ENCODE results near the gene TOLLIP.
A peak's percentile ranks its signal among the peaks of the same experiment; 100 is the strongest.
"Not testable (repeated sequence)": the region's sequence is repeated elsewhere in the genome, so short reads cannot be mapped to it uniquely, and the experiment has no call there.

Gene TOLLIP
- total RNA-seq: 16.1 to 50.3 (median 38.6) reads per million in 9 experiments

DNA sequence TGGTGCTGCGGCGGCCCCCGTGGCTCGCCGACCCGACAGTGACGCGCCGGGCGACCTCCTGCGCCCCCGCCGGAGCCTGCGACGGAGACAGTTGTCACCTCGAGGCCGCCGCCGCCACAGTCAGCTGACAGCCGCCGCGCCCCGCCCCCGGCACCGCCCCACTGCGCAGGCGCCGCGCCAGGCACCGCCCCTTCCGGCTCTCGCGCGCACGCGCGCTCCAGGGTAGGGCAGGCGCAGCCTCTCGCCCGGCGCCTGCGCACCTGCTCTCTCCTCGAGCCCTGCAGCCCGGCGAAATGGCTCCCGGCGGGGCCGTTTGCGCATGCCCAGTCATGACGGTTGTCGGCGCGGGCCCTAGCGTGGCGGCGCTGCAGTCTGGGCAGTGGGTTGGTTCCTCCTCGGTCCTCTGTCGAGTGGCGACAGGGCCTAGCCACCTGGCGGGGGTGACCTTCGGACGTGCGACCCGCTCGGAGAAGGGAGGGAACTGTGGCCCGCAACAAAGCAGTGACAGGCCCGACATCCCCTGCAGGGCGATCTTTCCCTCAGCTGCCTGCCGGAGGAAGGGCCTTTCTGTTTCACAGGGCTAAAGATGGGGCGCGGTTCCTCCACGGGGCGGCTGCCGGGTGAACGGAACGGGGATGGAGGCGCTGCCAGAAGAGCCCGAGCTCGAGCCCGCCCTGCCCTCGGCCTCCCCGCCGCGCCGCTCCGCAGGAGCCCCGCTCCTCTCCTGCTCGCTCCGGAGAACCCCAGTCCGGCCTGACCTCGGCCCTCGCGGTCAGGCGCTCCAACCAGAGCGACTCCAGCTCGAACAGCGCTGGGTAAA lies at the start of gene TOLLIP:
TSS of gene TOLLIP (minus strand) at position 135 of the 820 bp plus-strand sequence. CDS start at position 1, 134 bp downstream.
- Mint-ChIP-seq H3K4me3 (peak within 1 kb of the TSS; percentile 80 to 92), H3K36me3 (ENCODE audit: insufficient read depth) (peaks cover 24% of the 10 kb centered on the region), H3K27ac (peak within 1 kb of the TSS; percentile 90 to 93), H3K27me3 (no peaks in the 10 kb centered on the region), H3K4me1 (ENCODE audit: low read depth in 2 of 2) (peaks cover 38 to 39% of the 10 kb centered on the region in 2 donors), H3K9me3 (peaks cover 0 to 3% of the 10 kb centered on the region in 2 donors)
- peak; percentile 82 for ATAC-seq (replicated peaks)
- DNase-seq: peak; percentile 95 to 100 (median 99)

DNA sequence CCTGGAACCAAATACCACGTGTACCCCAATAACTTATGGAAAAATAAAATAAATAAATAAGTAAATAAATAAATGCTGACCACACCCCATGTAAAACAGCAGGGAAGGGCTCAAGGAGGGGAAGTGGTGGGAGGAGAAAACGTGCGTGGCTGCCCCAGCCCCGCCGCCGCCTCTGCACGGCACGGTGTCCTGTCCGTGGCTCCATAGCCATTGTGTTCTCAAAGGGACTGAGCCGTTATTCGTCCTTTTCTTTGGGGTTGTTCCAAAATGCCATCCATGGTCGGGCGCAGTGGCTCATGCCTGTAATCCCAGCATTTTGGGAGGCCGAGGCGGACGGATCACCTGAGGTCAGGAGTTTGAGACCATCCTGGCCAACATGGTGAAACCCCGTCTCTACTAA lies 49.5 kb upstream of the TOLLIP start:
- not testable (repeated sequence) for DNase-seq; H3K9me3 Mint-ChIP-seq; H3K36me3 Mint-ChIP-seq (ENCODE audit: insufficient read depth); ATAC-seq (replicated peaks); H3K27ac Mint-ChIP-seq; H3K4me3 Mint-ChIP-seq; H3K4me1 Mint-ChIP-seq (ENCODE audit: low read depth in 2 of 2)
- H3K27me3 Mint-ChIP-seq: peaks cover 20 to 42% of the 10 kb centered on the region in 2 donors

DNA sequence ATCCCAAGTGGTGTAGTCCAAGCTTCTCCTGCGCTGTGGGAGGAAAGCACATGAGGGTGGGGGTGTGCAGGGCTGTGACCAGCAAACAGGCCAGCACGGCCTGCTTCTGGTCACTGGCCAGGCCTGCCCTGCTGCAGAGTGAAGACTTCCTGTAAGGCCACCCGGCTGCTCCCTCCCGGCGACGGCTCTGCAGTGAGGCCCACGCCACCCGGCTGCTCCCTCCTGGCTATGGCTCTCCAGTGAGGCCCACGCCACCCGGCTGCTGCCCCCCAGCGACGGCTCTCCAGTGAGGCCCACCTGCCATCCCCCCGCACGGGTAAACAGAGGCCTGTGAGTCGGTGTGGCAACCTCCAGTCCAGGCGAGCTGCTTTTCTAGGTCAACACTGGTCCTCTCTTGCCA lies 48.9 kb upstream of the TOLLIP start:
- Mint-ChIP-seq H3K27me3 (peaks cover 20 to 43% of the 10 kb centered on the region in 2 donors), H3K27ac (no peak overlapping the region), H3K9me3 (no peaks in the 10 kb centered on the region), H3K4me3 (no peak overlapping the region), H3K4me1 (ENCODE audit: low read depth in 2 of 2) (no peaks in the 10 kb centered on the region), H3K36me3 (ENCODE audit: insufficient read depth) (peaks cover 3% of the 10 kb centered on the region)
- DNase-seq (no peak), ATAC-seq (replicated peaks) (no peak)

DNA sequence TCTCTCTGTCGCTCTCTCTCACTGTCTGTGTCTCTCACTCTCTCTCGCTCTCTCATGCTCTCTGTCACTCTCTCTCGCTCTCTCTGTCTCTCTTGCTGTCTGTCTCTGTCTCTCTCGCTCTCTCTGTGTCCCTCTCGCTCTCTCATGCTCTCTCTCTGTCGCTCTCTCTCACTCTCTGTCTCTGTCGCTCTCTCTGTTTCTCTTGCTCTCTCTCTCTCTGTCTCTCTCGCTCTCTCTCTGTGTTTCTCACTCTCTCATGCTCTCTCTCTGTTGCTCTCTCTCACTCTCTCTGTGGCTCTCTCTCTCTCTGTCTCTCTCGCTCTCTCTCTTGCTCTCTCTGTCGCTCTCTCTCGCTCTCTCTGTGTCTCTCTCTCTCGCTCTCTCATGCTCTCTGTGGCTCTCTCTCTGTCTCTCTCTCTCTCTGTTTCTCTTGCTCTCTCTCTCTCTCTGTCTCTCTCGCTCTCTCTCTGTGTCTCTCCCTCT lies 47.1 kb upstream of the TOLLIP start:
- Mint-ChIP-seq H3K36me3 (ENCODE audit: insufficient read depth) (peaks cover 3% of the 10 kb centered on the region), H3K9me3 (no peaks in the 10 kb centered on the region), H3K4me1 (ENCODE audit: low read depth in 2 of 2) (no peaks in the 10 kb centered on the region), H3K27ac (no peak overlapping the region), H3K27me3 (peaks cover 15 to 39% of the 10 kb centered on the region in 2 donors), H3K4me3 (no peak overlapping the region)
- ATAC-seq (replicated peaks): no peak
- DNase-seq: no peak

DNA sequence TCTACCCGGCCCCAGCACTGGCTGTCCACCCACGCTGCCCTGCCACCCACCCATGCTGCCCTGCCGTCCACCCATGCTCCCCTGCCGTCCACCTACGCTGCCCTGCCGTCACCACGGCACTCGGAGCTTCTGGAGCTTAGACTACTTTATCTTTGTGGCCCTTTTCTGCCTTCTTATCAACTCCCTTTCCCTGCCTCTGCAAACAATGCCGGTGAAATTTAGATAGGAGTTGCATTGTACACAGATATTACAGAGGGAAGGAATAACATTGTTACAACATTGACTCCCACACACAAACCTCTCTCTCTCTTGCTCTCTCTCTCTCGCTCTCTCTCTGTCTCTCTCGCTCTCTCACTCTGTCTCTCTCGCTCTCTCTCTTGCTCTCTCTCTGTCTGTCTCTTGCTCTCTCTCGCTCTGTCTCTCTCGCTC lies 46.6 kb upstream of the TOLLIP start:
- ATAC-seq (replicated peaks): no peak
- Mint-ChIP-seq H3K9me3 (no peaks in the 10 kb centered on the region), H3K27me3 (peaks cover 15 to 39% of the 10 kb centered on the region in 2 donors), H3K4me3 (no peak overlapping the region), H3K4me1 (ENCODE audit: low read depth in 2 of 2) (no peaks in the 10 kb centered on the region), H3K36me3 (ENCODE audit: insufficient read depth) (peaks cover 3% of the 10 kb centered on the region), H3K27ac (no peak overlapping the region)
- DNase-seq: no peak

DNA sequence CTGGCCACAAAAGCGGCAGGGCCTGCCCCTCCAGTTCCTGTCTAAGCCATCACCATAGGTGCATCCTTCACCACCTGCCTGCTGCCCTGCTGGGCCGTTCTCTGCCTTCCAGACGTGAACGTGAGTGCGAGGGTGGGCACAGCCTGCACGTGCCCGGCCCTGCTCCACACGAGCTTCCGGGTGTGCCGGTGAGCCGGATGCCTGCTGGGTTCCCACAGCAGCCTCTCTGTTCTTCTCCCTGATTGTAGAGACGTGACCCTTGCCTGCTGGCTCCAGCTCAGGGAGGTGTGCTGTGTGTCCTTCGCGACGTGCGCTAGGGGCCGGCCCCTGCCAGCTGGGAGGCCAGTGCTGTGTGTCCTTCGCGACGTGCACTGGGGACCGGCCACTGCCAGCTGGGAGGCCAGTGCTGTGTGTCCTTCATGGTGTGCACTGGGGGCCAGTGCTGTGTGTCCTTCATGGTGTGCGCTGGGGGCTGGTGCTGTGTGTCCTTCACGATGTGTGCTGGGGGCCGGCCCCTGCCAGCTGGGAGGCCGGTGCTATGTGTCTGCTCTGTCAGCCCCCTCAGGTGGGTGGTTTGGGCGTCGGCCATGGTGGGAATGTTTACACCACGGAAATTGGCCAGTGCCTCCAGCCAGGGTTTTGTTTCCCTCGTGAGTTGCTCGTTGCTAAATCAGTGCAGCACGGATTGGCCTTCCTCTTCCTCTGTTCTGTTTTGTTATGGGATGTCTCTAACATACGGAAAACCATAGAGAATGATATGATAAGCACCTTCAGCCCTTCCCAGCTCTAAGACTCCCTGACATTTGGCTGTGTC lies 44.9 kb upstream of the TOLLIP start:
- H3K27ac Mint-ChIP-seq: no peak overlapping the region
- H3K9me3 Mint-ChIP-seq: no peaks in the 10 kb centered on the region
- no peak overlapping the region for H3K4me3 Mint-ChIP-seq
- peaks cover 10 to 32% of the 10 kb centered on the region in 2 donors for H3K27me3 Mint-ChIP-seq
- ATAC-seq (replicated peaks) (no peak), DNase-seq (no peak)
- H3K4me1 Mint-ChIP-seq (ENCODE audit: low read depth in 2 of 2): no peaks in the 10 kb centered on the region
- H3K36me3 Mint-ChIP-seq (ENCODE audit: insufficient read depth): peaks cover 3% of the 10 kb centered on the region

DNA sequence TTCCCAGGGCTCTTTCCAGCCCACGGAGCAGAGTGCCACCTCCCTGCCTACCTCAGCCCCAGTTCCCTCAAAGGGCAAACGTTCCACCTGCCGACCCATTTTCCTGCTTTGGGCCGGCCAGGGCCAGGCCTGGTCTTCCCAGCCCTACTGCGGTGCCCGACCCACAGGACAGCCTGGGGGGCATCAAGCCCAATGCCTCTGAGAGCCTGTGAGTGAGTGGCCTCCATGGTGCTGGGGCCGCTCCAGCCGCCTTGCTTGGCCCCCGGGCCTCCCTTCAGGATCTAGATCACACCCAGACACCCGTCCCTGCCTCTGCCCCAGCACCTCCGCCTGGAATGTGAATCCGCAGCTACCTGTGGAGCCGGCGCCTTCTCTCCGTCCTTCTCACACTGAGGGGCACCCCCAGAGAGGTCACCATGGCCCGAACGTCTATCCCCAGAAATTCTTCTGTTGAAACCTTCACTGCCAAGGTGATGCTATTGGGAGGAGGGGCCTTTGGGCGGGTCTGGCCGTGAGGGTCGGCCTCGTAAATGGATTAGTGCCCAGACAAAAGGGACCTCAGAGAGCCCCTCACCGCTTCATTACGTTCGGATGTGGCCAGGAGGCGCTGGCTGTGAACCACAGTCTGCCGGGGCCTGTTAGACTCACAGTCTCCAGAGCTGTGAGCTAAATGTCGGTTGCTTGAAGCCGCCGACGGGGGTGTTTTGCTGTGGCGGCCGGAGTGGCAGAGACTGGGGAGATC lies 44.1 kb upstream of the TOLLIP start:
- H3K9me3 Mint-ChIP-seq: no peaks in the 10 kb centered on the region
- ATAC-seq (replicated peaks): no peak
- H3K4me3 Mint-ChIP-seq: no peak overlapping the region
- H3K4me1 Mint-ChIP-seq (ENCODE audit: low read depth in 2 of 2): no peaks in the 10 kb centered on the region
- DNase-seq: no peak
- peak overlapping the region in 1 of 2 donors; percentile 33 for H3K27ac Mint-ChIP-seq
- H3K27me3 Mint-ChIP-seq: peaks cover 10 to 32% of the 10 kb centered on the region in 2 donors
- H3K36me3 Mint-ChIP-seq (ENCODE audit: insufficient read depth): peaks cover 3% of the 10 kb centered on the region

DNA sequence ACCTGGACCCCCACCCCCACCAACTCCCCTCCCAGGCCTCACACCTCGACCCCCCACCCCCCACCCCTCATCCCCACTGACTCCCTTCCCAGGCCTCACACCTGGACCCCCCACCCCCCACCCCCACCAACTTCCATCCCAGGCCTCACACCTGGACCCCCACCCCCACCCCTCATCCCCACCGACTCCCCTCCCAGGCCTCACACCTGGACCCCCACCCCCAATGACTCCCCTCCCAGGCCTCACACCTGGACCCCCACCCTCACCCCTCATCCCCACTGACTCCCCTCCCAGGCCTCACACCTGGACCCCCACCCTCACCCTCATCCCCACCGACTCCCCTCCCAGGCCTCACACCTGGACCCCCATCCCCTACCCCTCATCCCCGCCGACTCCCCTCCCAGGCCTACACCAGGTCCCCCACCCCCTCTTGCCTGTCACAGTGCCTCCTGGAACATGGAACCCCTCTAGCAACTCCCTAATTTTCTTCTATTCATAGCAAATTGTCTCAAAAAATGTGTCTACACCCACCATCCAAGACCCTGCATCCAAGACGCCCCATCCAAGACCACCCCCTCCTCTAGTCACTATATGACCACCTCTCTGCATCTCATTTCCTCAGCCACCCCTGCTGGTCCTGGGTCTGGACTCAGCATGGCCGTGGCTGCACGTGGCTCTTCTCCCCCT lies 43.4 kb upstream of the TOLLIP start:
- Mint-ChIP-seq H3K9me3 (no peaks in the 10 kb centered on the region), H3K27me3 (peaks cover 10 to 32% of the 10 kb centered on the region in 2 donors), H3K36me3 (ENCODE audit: insufficient read depth) (peaks cover 3% of the 10 kb centered on the region), H3K4me3 (no peak overlapping the region), H3K4me1 (ENCODE audit: low read depth in 2 of 2) (no peaks in the 10 kb centered on the region), H3K27ac (peak overlapping the region in 1 of 2 donors; percentile 33)
- no peak for ATAC-seq (replicated peaks)
- no peak for DNase-seq

DNA sequence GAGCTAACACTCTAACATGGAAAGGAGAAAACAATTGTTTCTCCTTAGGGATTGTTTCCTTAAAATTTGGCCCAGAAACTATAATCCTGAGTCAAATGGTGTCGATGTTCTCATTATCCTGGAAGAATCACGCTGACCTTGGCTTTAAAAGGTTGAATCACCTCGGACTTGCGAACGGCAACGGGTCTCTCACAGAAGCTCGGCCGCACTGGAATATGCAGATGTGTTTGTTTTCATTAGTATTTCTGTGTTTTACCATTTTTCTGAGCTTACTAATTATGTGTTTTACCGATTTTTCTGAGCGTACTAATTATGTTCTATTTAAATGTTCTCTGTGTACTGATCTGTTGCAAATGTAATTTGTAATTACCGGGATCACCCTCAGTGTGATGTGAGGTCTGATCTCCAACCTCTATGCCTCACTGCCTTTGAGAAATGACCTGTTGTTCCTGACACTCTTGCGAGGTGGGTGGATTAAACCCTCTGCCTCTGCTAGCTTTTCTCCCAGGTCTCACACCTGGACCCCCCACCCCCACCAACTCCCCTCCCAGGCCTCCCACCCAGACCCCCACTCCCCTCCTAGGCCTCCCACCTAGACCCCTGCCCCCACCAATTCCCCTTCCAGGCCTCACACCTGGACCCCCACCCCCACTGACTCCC lies 42.0 kb upstream of the TOLLIP start:
- H3K4me1 Mint-ChIP-seq (ENCODE audit: low read depth in 2 of 2): no peaks in the 10 kb centered on the region
- H3K27me3 Mint-ChIP-seq: peaks cover 5 to 32% of the 10 kb centered on the region in 2 donors
- no peak for DNase-seq
- H3K4me3 Mint-ChIP-seq: no peak overlapping the region
- no peak for ATAC-seq (replicated peaks)
- H3K36me3 Mint-ChIP-seq (ENCODE audit: insufficient read depth): no peaks in the 10 kb centered on the region
- H3K27ac Mint-ChIP-seq: peak overlapping the region; percentile 28 to 60
- no peaks in the 10 kb centered on the region for H3K9me3 Mint-ChIP-seq

DNA sequence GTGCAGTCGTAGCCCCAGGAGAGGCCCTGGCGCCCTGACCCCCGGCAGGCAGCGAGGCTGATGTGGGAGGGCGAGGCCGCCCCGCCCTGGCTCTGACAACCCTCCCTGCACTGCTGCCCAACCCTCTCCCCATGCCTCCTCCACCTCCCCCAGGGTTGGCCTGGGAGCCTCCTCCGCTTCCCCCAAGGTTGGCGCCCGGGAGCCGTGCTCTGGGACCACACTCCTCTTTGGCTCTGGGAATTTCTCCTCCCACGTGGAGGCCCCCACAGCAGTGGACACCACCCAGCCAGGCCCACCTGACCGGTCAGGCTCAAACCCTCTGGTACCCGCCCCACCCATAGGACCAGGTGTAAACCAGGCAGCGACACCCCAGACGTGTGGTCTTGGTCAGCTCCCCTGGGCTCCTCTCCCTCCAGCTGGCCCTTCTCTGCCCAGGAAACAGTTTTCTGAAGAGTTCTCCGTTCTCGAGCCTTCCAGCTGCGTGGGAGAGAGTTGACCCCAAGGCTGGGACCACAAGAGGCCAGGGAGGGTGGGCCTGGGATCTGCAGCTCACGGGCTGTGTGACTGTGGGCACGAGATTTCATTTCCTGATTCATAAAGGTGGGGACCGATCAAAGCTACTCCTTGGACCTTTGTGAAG lies 40.8 kb upstream of the TOLLIP start:
- peak overlapping the region in 1 of 2 donors; percentile 60 for H3K27ac Mint-ChIP-seq
- H3K4me1 Mint-ChIP-seq (ENCODE audit: low read depth in 2 of 2): no peaks in the 10 kb centered on the region
- ATAC-seq (replicated peaks) (no peak), DNase-seq (no peak)
- no peak overlapping the region for H3K4me3 Mint-ChIP-seq
- H3K36me3 Mint-ChIP-seq (ENCODE audit: insufficient read depth): no peaks in the 10 kb centered on the region
- H3K9me3 Mint-ChIP-seq: no peaks in the 10 kb centered on the region
- H3K27me3 Mint-ChIP-seq: peaks cover 0 to 24% of the 10 kb centered on the region in 2 donors

DNA sequence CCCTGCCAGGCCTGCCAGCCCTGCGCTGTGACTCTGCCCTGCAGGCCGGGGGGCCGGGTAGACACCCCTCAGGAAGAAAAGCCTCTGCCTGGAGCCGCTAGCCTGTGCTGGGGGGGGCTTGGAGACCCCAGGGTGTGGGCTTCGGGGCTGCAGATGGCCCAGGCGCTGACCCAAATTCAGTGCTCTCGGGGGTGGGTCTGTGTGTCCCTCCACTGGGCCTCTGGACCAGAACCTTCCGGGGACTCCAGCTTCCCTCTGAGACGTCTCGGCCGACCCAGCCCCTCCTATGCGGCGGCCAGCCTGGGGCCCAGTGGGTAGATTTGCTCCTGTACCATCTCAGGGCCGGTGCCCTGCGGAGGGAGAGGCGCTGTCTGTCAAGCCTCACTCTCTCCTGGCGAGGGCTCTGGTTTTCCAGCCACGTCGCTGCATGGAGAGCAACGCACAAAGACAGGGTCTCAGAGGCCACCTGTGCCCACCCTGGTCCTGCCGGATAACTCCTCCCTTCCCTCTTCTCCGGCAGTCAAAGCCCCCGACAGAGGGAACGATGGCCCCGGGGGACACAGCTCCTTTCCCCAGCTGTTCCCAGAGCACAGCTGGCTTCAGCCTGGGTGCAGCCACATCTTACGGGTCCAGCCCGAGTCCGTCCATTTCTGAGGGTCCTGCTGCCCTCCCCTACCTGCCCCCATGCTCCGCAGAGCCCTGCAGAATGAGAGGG lies 40.1 kb upstream of the TOLLIP start:
- no peak for DNase-seq
- H3K4me1 Mint-ChIP-seq (ENCODE audit: low read depth in 2 of 2): no peaks in the 10 kb centered on the region
- ATAC-seq (replicated peaks): no peak
- H3K36me3 Mint-ChIP-seq (ENCODE audit: insufficient read depth): no peaks in the 10 kb centered on the region
- H3K9me3 Mint-ChIP-seq: no peaks in the 10 kb centered on the region
- H3K4me3 Mint-ChIP-seq: no peak overlapping the region
- peaks cover 0 to 17% of the 10 kb centered on the region in 2 donors for H3K27me3 Mint-ChIP-seq
- no peak overlapping the region for H3K27ac Mint-ChIP-seq
